IgD-negative memory B cell (primary cell): ENCODE data around the gene HIVEP3. TPM values are rescaled to one million over a fixed set of nuclear protein-coding genes. Genes with fewer than 3 reads are reported as not detected.

Experiments used
- H3K27ac Mint-ChIP-seq, 3 donors: one replicate each; pipeline ENCODE4 v1.8.0; 2020 to 2022; ENCODE audit warnings: mild to moderate bottlenecking in 3 of 3, mixed read lengths in 3 of 3, moderate library complexity in 1 of 3
- H3K27me3 Mint-ChIP-seq: one replicate; pipeline ENCODE4 v1.8.0; 2021; ENCODE audit warnings: mixed read lengths
- H3K36me3 Mint-ChIP-seq: one replicate; pipeline ENCODE4 v1.8.0; 2020; ENCODE audit warnings: mild to moderate bottlenecking, mixed read lengths
- H3K4me1 Mint-ChIP-seq, 3 donors: one replicate each; pipeline ENCODE4 v1.8.0; 2020 to 2022; ENCODE audit warnings: mixed read lengths in 3 of 3, mild to moderate bottlenecking in 1 of 3
- H3K4me3 Mint-ChIP-seq, 4 donors: one replicate each; pipeline ENCODE4 v1.8.0; 2020 to 2022; ENCODE audit warnings: mild to moderate bottlenecking in 4 of 4, mixed read lengths in 4 of 4, moderate library complexity in 3 of 4
- H3K9me3 Mint-ChIP-seq, 3 donors: one replicate each; pipeline ENCODE4 v1.8.0; 2020 to 2021; ENCODE audit warnings: mixed read lengths in 3 of 3, mild to moderate bottlenecking in 1 of 3
- polyA plus RNA-seq: library from polyadenylated mRNA; unstranded; fragments of 300-500 nt; fragmentation: Illumina TruSeq; gene quantifications from one replicate; pipeline ENCODE4 v1.2.3, GENCODE V29; 2021

HIVEP3 gene
- polyA plus RNA-seq, 1 donor from 2014 or later: 1.4 TPM

DNA sequence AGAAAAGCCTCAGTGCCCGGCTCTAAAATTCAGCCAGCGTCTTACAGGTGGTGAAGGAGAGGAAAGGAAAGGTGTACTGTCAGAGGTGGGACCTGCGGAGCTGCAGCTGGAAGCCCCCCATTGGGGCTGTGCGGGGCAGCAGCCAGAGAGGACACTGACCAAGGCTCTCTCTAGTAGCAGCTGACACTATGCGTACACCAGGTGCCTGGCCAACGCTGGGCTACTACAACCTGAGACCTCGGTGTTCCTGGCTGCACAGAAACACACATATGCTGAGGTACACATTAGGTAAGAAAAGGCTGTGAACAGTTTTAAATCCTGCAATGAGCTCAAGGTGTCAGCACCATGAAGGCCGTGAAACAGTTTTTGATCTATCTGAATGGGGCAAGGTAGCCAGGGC, 378.7 kb downstream of the HIVEP3 start:
- Mint-ChIP-seq H3K27ac (peak overlapping the region in 2 of 3 donors; percentile 53 to 88), H3K4me1 (peaks cover 29 to 53% (median 44%) of the 10 kb centered on the region in 3 donors), H3K27me3 (no peaks in the 10 kb centered on the region), H3K9me3 (no peaks in the 10 kb centered on the region), H3K36me3 (peaks cover 4% of the 10 kb centered on the region), H3K4me3 (peak overlapping the region in 1 of 4 donors; percentile 65)

DNA sequence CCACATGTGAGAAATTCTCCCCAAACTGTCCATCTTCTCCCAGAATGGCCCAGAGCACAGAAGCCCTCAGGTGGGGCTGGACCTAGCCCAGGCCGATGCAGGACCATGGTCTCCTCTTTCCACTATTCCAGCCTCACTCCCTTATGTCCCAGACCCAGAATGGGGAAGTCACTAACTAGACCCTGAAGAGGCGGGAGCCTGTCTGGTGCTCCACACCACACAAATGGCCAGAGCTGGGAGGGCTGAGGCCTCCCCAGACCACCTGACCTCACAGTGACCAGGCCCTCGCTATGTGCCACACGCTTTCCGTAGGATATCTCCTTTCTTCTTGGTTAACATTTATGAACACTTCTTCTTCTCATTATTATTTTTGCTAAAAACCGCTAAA, 379.3 kb downstream of the HIVEP3 start:
- H3K4me3 Mint-ChIP-seq: peak overlapping the region in 1 of 4 donors; percentile 65
- H3K4me1 Mint-ChIP-seq: peaks cover 29 to 53% (median 44%) of the 10 kb centered on the region in 3 donors
- no peaks in the 10 kb centered on the region for H3K27me3 Mint-ChIP-seq
- H3K27ac Mint-ChIP-seq: peak overlapping the region in 2 of 3 donors; percentile 52 to 53
- peaks cover 4% of the 10 kb centered on the region for H3K36me3 Mint-ChIP-seq
- no peaks in the 10 kb centered on the region for H3K9me3 Mint-ChIP-seq

DNA sequence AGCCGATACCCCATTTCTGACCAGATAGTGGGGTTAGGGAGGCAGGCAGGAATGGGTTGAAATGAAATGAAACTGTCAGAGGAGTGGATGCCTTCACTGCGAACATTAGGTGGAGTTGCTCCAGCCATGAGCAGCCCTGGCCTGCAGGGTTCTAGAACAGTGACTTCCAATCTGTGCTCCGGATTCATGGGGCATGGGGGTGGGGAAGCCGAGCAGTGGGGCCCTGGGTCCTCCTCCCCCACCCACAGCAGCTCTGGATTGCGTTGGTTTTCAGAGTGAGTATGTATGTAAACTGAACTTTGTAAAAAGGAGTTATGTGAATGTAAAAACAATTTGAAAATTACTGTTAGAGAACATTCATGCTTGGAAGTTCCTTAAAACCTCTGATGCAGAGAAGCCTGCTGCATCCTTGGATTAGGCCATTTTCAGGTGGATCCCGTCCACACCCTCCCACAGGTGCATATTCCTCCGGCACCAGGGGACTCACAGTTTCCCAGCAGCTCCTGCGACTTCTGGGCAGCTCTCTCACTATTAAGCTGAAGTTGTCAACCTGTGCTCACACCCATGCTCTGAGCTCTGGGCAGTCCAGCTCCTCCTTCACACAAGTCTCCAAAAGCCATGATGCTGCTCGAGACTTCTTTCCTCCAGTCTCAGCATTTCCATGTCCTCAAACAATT, 379.8 kb downstream of the HIVEP3 start:
- Mint-ChIP-seq H3K9me3 (no peaks in the 10 kb centered on the region), H3K4me1 (peaks cover 28 to 53% (median 44%) of the 10 kb centered on the region in 3 donors), H3K27ac (peak overlapping the region; percentile 52 to 81 (median 71)), H3K4me3 (peak overlapping the region in 1 of 4 donors; percentile 20), H3K27me3 (no peaks in the 10 kb centered on the region), H3K36me3 (peaks cover 6% of the 10 kb centered on the region)

DNA sequence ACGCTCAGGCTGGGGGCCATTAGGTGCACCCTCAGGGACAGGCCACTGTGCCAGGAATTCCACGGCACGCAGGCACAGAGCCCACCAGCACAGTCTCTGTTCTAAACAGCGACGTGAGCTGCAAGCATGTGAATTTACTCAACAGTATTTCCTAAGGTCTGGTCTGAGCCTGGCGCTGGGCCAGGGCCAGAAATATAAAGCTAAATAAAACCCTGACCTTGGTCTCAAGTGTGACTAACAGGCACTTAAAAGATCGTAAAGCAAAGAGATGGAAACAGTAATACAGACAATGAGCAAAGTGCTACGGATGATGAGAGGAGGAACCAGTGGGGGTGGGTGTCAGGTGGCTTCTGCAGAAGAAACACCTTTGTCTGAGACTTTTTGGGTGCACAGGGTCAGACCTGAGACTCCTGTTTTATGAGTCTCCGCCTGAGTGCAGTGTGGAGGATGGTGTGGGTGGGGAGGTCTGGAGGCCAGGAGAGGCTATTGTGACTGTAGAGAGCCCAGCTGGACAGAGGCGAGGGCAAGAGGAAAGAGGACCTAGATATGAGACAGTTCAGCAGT, 380.9 kb downstream of the HIVEP3 start:
- peak overlapping the region in 1 of 4 donors; percentile 92 for H3K4me3 Mint-ChIP-seq
- H3K4me1 Mint-ChIP-seq: peaks cover 23 to 53% (median 44%) of the 10 kb centered on the region in 3 donors
- peaks cover 11% of the 10 kb centered on the region for H3K36me3 Mint-ChIP-seq
- H3K27ac Mint-ChIP-seq: peak overlapping the region in 1 of 3 donors; percentile 71
- no peaks in the 10 kb centered on the region for H3K9me3 Mint-ChIP-seq
- H3K27me3 Mint-ChIP-seq: no peaks in the 10 kb centered on the region

DNA sequence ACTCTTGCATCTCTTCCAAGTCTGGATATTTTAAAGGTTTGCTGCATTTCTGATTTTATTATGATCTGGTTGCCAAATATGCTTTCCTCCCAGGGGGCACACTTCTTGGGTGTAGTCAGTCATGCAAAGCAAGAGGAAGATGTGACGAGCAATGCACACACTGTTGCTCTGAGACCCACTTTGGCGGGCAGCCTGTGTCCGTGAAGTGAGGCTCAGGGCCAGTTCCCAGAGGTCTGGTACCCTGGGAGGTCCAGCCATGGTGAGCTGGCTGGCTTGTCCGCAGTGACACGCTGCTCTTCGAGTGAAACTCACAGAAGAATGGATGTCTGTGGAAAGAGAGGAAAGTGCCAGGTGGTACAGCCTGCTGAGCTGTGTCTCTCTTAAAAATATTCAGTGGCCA, 381.5 kb downstream of the HIVEP3 start:
- H3K9me3 Mint-ChIP-seq: no peaks in the 10 kb centered on the region
- peak overlapping the region in 1 of 3 donors; percentile 56 for H3K27ac Mint-ChIP-seq
- H3K36me3 Mint-ChIP-seq: peaks cover 8% of the 10 kb centered on the region
- peaks cover 23 to 51% (median 44%) of the 10 kb centered on the region in 3 donors for H3K4me1 Mint-ChIP-seq
- H3K4me3 Mint-ChIP-seq: peak overlapping the region in 3 of 4 donors; percentile 26 to 92 (median 80)
- no peaks in the 10 kb centered on the region for H3K27me3 Mint-ChIP-seq

DNA sequence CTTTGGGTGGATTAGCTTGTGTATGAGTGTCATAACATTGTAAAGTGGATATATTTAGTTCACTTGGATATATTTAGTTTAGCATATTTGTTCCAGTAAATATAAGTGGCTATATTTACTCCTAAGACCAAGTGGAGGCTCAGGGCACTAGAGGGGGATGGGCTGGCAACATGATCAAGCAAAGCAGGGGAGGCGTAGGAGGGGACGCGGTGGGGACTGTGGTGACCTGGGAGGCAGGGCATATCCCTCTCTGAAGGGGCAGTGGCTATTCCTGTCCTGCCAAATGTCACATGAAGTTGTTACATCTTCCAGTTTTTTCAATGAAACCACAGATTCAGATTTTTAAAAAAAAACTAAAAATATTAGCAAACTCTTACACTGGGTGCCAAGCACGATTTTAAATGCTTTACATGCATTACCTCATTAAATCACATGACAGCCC, 382.3 kb downstream of the HIVEP3 start:
- H3K27me3 Mint-ChIP-seq: no peaks in the 10 kb centered on the region
- peaks cover 18 to 45% (median 43%) of the 10 kb centered on the region in 3 donors for H3K4me1 Mint-ChIP-seq
- no peak overlapping the region for H3K27ac Mint-ChIP-seq
- peak overlapping the region in 1 of 4 donors; percentile 83 for H3K4me3 Mint-ChIP-seq
- no peaks in the 10 kb centered on the region for H3K9me3 Mint-ChIP-seq
- H3K36me3 Mint-ChIP-seq: peaks cover 10% of the 10 kb centered on the region

DNA sequence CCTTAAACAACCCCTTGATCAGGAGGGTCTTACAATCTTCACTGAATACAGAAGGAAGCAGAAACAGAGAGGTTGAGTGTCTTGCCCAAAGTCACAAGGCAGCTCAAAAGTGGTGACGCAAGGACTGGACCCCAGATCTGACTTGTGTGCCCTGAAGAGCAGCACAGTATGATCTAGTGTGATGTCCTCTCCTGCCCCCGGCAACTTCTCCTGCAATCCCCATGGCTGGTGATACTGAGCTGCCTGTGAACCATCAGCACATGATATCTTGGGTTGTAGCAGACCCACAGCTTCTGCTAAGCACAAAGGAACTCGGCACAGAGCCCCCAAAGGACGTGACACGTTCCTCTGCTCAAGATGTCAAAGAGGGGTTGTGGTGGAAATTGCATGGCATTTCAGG, 383.0 kb downstream of the HIVEP3 start:
- no peak overlapping the region for H3K27ac Mint-ChIP-seq
- H3K27me3 Mint-ChIP-seq: no peaks in the 10 kb centered on the region
- peaks cover 15 to 39% (median 39%) of the 10 kb centered on the region in 3 donors for H3K4me1 Mint-ChIP-seq
- H3K4me3 Mint-ChIP-seq: peak overlapping the region in 1 of 4 donors; percentile 4
- H3K36me3 Mint-ChIP-seq: peaks cover 10% of the 10 kb centered on the region
- no peaks in the 10 kb centered on the region for H3K9me3 Mint-ChIP-seq

DNA sequence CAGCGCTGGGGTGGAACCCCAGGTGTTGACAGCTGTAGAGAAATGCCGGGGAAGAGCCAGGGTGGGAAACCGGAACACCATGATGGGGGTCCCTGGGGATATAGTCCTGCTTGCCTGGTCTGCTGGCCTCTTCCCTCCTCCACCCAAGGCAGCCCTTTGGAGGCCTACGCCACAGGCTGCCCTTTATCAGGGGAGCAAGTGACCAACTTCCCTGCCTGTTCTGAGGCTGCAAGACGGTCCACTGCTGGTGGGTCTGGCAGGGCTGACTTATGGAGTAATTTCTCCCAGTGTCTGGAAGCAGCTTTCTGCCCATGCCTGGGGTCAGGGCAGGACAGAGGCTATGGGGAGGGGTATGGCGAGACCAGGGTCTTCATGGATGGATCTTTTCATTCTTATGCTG, 383.4 kb downstream of the HIVEP3 start:
- H3K27ac Mint-ChIP-seq: no peak overlapping the region

DNA sequence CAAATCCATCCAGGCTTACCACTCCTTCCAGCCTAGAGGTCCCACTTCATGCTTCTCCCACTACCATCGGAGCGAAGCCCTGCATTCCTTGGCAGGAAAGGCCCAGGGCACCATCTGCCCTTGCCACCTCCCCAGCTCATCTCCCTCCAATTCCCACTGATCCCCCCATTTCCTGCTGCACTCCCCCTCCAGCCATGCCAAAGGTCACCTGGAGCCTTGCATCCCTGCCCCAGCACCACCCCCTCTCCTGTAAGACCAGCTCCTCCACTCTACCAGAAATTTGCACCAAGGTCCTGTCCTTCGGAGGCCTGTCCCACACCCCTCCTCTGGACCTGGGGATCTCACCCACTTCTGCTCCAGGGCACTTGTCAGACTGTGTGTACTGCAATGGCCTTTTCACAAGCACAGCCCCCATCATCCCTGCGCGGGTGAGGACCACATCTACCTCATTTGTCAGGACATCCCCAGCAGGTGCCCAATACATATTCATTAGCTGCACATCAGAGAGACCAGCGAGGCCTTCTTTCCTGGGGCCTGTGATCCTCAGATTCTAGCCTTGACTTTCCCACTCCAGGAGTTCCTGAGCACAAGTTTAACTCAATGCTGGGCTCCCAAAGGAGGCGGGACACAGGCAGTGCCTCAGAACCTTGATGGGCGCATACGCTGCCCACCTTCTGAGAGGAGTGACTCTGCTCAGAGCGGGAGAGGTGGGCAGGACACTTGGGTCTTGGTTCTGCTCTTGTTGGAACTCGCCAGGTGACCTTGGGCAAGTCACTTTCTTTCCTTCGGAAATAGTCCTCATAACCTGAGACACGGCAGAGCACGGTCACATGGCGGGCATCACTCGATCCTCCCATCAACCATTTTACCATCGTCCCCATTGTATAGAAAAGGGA, 384.3 kb downstream of the HIVEP3 start:
- H3K27me3 Mint-ChIP-seq: no peaks in the 10 kb centered on the region
- no peaks in the 10 kb centered on the region for H3K9me3 Mint-ChIP-seq
- peaks cover 9% of the 10 kb centered on the region for H3K36me3 Mint-ChIP-seq
- peaks cover 10 to 32% (median 28%) of the 10 kb centered on the region in 3 donors for H3K4me1 Mint-ChIP-seq
- H3K4me3 Mint-ChIP-seq: peak overlapping the region in 2 of 4 donors; percentile 23 to 37
- H3K27ac Mint-ChIP-seq: no peak overlapping the region

More for the DNA sequence above, 383.4 kb downstream of the HIVEP3 start:
- H3K4me1 Mint-ChIP-seq: peaks cover 13 to 36% (median 34%) of the 10 kb centered on the region in 3 donors
- peaks cover 10% of the 10 kb centered on the region for H3K36me3 Mint-ChIP-seq
- no peaks in the 10 kb centered on the region for H3K27me3 Mint-ChIP-seq
- peak overlapping the region in 1 of 4 donors; percentile 4 for H3K4me3 Mint-ChIP-seq
- no peaks in the 10 kb centered on the region for H3K9me3 Mint-ChIP-seq

DNA sequence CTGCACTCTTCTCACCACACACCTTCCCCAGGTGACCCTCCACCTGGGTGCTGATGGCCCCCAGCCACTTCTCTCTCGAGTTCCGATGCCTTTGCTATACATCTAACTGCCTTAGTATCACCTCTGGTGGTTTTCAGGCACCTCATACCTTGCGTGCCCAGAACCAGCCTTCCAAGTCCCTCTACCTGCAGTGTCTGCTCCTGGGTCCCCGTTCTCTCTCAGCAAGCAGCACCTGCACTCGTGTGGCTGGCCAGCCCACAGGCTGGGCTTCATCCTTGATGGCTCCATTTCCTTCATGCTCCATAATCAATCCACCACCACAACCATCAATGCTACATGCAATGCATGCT, 385.0 kb downstream of the HIVEP3 start:
- Mint-ChIP-seq H3K27ac (peak overlapping the region in 1 of 3 donors; percentile 81), H3K27me3 (no peaks in the 10 kb centered on the region), H3K9me3 (no peaks in the 10 kb centered on the region), H3K36me3 (peaks cover 9% of the 10 kb centered on the region), H3K4me1 (peaks cover 10 to 31% (median 25%) of the 10 kb centered on the region in 3 donors), H3K4me3 (peak overlapping the region in 1 of 4 donors; percentile 6)

DNA sequence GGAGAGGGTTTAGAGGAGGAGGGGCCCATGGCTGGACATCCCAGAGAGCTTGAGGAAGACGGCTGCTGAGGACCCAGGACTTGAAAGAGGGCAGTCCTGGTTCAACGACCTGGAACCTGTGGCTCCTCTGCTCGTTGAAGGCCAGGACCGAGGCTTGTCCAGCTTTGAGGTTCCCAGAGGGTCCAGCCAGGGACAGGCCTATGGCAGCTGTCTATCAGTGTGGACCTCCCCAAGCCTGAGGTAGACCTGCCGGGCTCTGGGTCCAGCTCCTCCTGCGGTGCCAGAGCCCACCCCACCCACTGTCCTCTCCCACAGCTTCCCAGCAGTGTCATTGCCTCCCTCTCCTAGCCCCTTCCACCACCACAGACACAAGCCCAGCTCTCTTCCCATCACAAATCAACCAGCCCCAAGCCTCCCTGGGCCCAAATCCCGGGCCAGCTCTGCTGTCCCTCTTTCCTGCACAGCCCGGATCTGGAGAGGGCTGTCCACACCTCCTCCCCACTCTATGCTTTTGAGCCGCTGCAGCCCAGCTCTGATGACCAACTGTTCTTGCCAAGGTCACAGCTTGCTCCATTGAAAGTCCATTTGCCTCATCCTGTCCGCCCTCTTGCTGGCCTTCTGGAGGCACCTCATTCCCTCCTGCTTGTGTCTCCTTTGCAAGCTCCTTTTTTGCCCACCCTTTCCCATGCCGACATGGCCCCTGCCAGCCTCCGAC, 385.5 kb downstream of the HIVEP3 start:
- H3K36me3 Mint-ChIP-seq: peaks cover 9% of the 10 kb centered on the region
- no peaks in the 10 kb centered on the region for H3K9me3 Mint-ChIP-seq

DNA sequence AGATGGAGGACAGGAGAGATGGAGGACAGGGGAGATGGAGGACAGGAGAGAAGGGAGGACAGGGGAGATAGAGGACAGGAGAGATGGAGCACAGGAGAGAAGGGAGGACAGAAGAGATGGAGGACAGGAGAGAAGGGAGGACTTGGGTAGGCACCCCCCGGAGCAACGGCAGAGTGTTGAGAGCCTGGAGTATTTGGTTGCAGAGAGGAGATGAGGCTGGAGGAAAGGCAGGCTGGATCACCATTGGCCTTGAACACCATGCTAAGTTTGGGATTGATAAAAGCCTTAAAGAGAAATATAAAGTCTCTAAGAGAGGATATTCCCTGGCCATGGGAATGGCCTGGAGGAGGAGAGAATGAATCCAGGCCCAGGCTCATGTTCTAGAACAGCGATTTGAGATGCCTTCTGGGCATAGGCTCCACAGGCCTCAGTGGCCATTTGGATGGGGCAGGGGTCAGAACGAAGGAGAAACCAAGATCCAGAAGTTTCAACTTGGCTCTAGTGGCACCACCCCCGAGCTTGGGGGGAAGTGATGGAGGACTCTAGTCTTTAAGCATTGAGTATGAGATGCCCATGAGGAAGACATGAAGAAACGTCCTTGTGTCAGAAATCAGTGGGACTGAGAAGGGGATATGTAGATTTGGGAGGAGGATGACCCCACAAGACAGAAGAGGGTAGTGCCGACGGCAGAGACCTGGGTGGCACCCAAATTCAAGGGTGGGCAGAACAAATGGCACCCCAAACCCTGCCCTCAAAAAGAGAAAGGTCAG, 386.3 kb downstream of the HIVEP3 start:
- Mint-ChIP-seq H3K9me3 (no peaks in the 10 kb centered on the region), H3K36me3 (peaks cover 9% of the 10 kb centered on the region), H3K4me1 (peaks cover 9 to 18% (median 11%) of the 10 kb centered on the region in 3 donors), H3K4me3 (no peak overlapping the region), H3K27ac (no peak overlapping the region), H3K27me3 (no peaks in the 10 kb centered on the region)

More for the DNA sequence above, 385.5 kb downstream of the HIVEP3 start:
- no peaks in the 10 kb centered on the region for H3K27me3 Mint-ChIP-seq
- peaks cover 10 to 26% (median 19%) of the 10 kb centered on the region in 3 donors for H3K4me1 Mint-ChIP-seq
- peak overlapping the region in 1 of 3 donors; percentile 81 for H3K27ac Mint-ChIP-seq
- peak overlapping the region in 1 of 4 donors; percentile 6 for H3K4me3 Mint-ChIP-seq

DNA sequence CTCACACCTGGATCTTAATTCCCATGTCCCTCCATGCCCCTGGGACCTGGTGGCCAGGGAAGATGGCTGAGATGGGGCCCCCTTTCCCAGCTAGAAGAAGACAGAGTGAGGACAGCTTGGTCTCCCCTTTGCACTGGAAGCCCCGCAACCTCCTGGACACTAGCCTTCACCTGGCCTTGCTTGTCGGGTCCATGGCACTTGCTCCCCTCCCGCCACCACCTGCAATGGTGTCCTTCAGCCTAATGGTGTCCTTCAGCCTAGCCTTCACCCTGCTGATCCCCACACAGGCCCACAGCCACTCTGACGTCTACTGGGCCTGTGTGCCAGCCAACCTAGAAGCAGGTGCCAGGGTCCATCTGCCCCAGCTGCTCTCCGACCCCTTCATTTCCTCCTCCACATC, 388.3 kb downstream of the HIVEP3 start:
- Mint-ChIP-seq H3K4me3 (no peak overlapping the region), H3K27ac (no peak overlapping the region), H3K9me3 (no peaks in the 10 kb centered on the region), H3K36me3 (peaks cover 9% of the 10 kb centered on the region), H3K4me1 (peaks cover 0 to 4% (median 0%) of the 10 kb centered on the region in 3 donors), H3K27me3 (no peaks in the 10 kb centered on the region)
